ENCODE data around the gene CPT1A. TPM values are rescaled to one million over a fixed set of nuclear protein-coding genes. Genes with fewer than 3 reads are reported as not detected.

The CPT1A gene
- total RNA-seq, 4 donors from 2014 or later: 32.9 to 84.9 (median 49.2) TPM

DNA sequence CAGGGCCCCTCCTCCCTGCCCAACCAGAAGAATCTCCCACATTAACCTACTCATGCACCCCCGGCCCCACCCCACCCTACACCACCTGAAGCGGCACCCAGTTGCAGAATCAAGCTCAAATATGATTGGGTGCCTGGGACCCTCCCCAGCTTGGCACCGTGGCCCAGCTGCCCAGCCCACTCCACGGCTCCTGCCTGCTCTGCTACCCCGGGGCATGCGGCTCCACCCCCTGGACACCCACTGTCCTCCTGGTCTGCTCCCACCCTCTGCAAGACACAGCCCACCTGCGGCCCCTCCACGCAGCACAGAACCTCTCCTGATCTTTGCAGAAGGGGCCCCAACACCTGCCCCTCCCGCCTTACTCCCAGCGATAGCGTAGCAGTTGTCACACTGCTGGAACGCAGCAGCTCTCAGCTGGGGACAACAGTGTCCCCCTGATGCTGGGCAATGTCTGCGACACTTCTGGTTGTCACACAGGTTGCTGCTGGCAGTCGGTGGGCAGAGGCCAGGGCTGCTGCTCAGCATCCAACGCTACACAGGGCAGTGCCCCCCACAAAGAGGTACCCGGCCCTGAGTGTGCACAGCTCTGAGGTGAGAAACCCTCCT is 58.4 kb downstream of the CPT1A start:
- DNase-seq (ENCODE audit: low spot score in 2 of 2): no peak
- H3K27me3 ChIP-seq: no peaks in the 10 kb centered on the region
- H3K36me3 ChIP-seq: peaks cover 0 to 99% (median 17%) of the 10 kb centered on the region in 3 donors
- TF ChIP-seq EP300 (IDR thresholded peaks at IDR 0.05): no peak
- TF ChIP-seq CTCF (IDR thresholded peaks at IDR 0.05): no peak
- no peak for TF ChIP-seq POLR2A (IDR thresholded peaks at IDR 0.05)
- no peaks in the 10 kb centered on the region for H3K9me3 ChIP-seq
- no peak overlapping the region for H3K4me3 ChIP-seq
- no peaks in the 10 kb centered on the region for H3K4me1 ChIP-seq
- 92 to 93% methylated on average over 10 to 16 of the region's 16 CpGs for WGBS, 2 donors
- no peak overlapping the region for H3K27ac ChIP-seq

DNA sequence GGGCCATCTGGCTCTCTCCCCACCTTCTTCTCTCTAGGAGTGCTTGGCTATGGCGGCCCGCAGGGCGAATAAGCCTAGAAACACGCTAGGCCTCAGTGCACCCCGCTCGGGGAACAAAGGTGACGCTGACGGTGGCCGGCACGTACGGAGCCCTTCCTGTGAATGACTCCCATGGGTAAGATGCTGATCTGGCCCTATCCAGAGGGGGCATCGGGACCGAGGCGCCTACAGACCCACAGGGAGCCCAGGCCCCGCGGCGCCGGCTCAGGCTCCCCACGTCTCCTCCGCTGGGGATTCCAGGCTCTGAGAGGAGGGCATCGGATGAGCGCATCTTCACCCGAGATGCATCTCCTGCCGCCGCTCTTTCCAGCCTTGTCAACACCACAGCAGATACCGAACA is 59.0 kb downstream of the CPT1A start:
- H3K36me3 ChIP-seq: peaks cover 0 to 99% (median 22%) of the 10 kb centered on the region in 3 donors
- no peaks in the 10 kb centered on the region for H3K27me3 ChIP-seq
- TF ChIP-seq CTCF (IDR thresholded peaks at IDR 0.05): no peak
- no peak for TF ChIP-seq EP300 (IDR thresholded peaks at IDR 0.05)
- no peak for TF ChIP-seq POLR2A (IDR thresholded peaks at IDR 0.05)
- DNase-seq (ENCODE audit: low spot score in 2 of 2): no peak
- H3K27ac ChIP-seq: no peak overlapping the region
- no peak overlapping the region for H3K4me3 ChIP-seq
- WGBS, 2 donors: 93 to 95% methylated on average over 26 of the region's 26 CpGs
- no peaks in the 10 kb centered on the region for H3K9me3 ChIP-seq
- no peaks in the 10 kb centered on the region for H3K4me1 ChIP-seq

DNA sequence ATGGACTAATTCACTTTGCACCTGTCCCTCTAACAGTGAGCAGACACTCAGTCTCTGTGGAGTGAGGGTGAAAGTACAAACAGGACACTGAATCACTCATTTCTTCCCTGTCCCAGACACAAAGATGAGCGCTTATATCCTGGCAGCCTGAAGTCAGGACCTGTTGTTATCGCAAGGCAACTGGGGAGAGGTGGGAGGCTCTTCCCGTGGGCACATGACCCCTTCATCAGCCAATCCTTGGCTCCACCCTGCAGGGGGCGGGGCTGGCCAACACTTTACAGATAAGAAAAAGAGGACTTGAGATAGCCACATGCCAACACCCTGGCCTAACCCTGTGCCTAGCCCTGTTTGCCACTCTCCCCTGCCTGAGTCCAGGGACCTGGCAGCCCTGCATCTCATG is 60.9 kb downstream of the CPT1A start:
- Histone ChIP-seq H3K27ac (no peak overlapping the region), H3K4me1 (no peaks in the 10 kb centered on the region), H3K27me3 (no peaks in the 10 kb centered on the region), H3K9me3 (no peaks in the 10 kb centered on the region), H3K36me3 (peaks cover 0 to 99% (median 34%) of the 10 kb centered on the region in 3 donors), H3K4me3 (no peak overlapping the region)
- no peak for DNase-seq (ENCODE audit: low spot score in 2 of 2)
- TF ChIP-seq EP300 (IDR thresholded peaks at IDR 0.05) (no peak), CTCF (IDR thresholded peaks at IDR 0.05) (no peak)
- 45 to 68% methylated on average over 4 of the region's 4 CpGs for WGBS, 2 donors

- Histone ChIP-seq H3K27ac (no peak overlapping the region), H3K9me3 (no peaks in the 10 kb centered on the region), H3K27me3 (no peaks in the 10 kb centered on the region), H3K36me3 (peaks cover 3 to 100% (median 27%) of the 10 kb centered on the region in 3 donors), H3K4me1 (peaks cover 0 to 3% (median 0%) of the 10 kb centered on the region in 4 donors), H3K4me3 (no peak overlapping the region)
- no peak for DNase-seq (ENCODE audit: low spot score in 2 of 2)
- 80 to 82% methylated on average over 7 of the region's 7 CpGs for WGBS, 2 donors
- TF ChIP-seq CTCF (IDR thresholded peaks at IDR 0.05) (no peak), EP300 (IDR thresholded peaks at IDR 0.05) (no peak), POLR2A (IDR thresholded peaks at IDR 0.05) (no peak)
These were observed 63.5 kb downstream of the CPT1A start for GRCh38 chr11:68778205-68778604.

DNA sequence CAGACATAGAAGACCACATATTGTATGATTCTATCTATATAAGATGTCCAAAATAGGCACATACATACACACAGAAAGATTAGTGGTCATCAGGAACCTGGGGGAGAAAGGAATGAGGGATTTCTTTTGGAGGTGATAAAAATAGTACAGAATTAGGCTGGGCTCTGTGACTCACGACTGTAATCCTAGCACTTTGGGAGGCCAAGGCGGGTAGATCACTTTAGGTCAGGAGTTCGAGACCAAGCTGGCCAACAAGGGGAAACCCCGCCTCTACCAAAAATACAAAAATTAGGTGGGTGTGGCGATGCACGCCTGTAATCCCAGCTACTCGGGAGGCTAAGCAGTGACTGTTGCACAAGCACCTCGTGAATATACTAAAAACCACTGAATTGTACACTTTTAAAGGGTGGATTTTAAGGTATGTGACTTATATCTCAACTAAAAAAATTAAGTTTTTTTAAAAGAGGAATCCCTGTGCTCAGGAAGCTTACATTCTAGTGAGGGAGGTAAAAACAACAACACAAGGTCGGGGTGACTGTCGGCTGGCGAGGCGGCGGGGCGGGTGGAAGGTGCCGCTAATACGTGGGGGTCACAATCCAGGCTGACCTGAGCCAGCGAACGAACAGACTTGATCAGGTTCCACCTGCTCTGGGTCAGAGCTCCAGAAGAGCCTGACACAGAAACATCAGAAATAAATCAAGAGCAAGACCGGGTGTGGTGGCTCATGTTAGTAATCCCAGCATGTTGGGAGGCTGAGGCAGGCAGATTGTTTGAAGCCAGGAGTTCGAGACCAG is 65.1 kb downstream of the CPT1A start:
- peaks cover 3 to 100% (median 23%) of the 10 kb centered on the region in 3 donors for H3K36me3 ChIP-seq

More for the DNA sequence above, 65.1 kb downstream of the CPT1A start:
- H3K27ac ChIP-seq: no peak overlapping the region
- H3K4me1 ChIP-seq: peaks cover 0 to 3% (median 0%) of the 10 kb centered on the region in 4 donors
- WGBS, 2 donors: 83 to 93% methylated on average over 20 of the region's 20 CpGs
- TF ChIP-seq CTCF (IDR thresholded peaks at IDR 0.05): no peak
- TF ChIP-seq POLR2A (IDR thresholded peaks at IDR 0.05): no peak
- TF ChIP-seq EP300 (IDR thresholded peaks at IDR 0.05): no peak
- H3K27me3 ChIP-seq: no peaks in the 10 kb centered on the region
- no peak overlapping the region for H3K4me3 ChIP-seq
- H3K9me3 ChIP-seq: no peaks in the 10 kb centered on the region
- DNase-seq (ENCODE audit: low spot score in 2 of 2): no peak
